Ovary (tissue), 9 donors: Measurements from ENCODE around the gene CYREN. TPM values are rescaled to one million over a fixed set of nuclear protein-coding genes. Genes with fewer than 3 reads are reported as not detected.

Experiments used
- DNase-seq, 5 donors: peaks; one replicate each; pipeline ENCODE4 v3.0.0-alpha.2; 2019 to 2020
- H3K27ac ChIP-seq, 2 donors: fragments of 200-600 bp; one replicate each; pipeline versions ENCODE4 v1.5.1 to v1.8.0; 2019 to 2022
- H3K27me3 ChIP-seq: fragments of 200-600 bp; one replicate; pipeline ENCODE4 v1.8.0; 2022
- H3K36me3 ChIP-seq: fragments of 200-600 bp; sonication (generic); one replicate; pipeline ENCODE4 v1.5.1; 2019
- H3K4me1 ChIP-seq: one replicate; pipeline ENCODE4 v1.8.1; 2013; ENCODE audit warnings: mild to moderate bottlenecking, moderate library complexity; ENCODE audit not compliant: insufficient read depth
- H3K4me3 ChIP-seq: fragments of 200-600 bp; sonication (generic); one replicate; pipeline ENCODE4 v1.5.1; 2017
- H3K9me3 ChIP-seq, 2 donors: fragments of 200-600 bp in 1 of 2; sonication (generic) in 1 of 2; one replicate each; pipeline versions ENCODE4 v1.5.1 to v1.8.1; 2013 to 2019; ENCODE audit warnings: mild to moderate bottlenecking in 1 of 2, moderate library complexity in 1 of 2
- CTCF ChIP-seq, 3 donors: fragments of 450-650 bp in 2 of 3; fragments of 200-600 bp in 1 of 3; IDR thresholded peaks; one replicate each; pipeline versions ENCODE4 v1.5.1 to v1.8.0; 2016 to 2022; ENCODE audit warnings: antibody characterized with exemption in 3 of 3, mild to moderate bottlenecking in 1 of 3
- EP300 ChIP-seq: sonication (generic); formaldehyde crosslinking; IDR thresholded peaks from one replicate; pipeline ENCODE4 v1.6.1; 2017; ENCODE audit warnings: antibody characterized with exemption
- POLR2A ChIP-seq: fragments of 450-650 bp; IDR thresholded peaks from one replicate; pipeline ENCODE4 v1.6.1; 2017; ENCODE audit warnings: antibody characterized with exemption, mild to moderate bottlenecking, moderate library complexity
- WGBS, 3 donors: extraction: QIAGEN DNeasy Blood & Tissue Kit in 1 of 3; methylation state at CpG; one replicate each; pipeline versions ENCODE4 v1.1.5 to v1.1.7; 2013 to 2017; 5-methylcytosine and 5-hydroxymethylcytosine counted together
- intact Hi-C, 4 donors: fragments of 100-400 bp; cut with DNase I; formaldehyde crosslinking; loops; one replicate each; pipeline versions ENCODE4 v1.11.0 to v1.15.1; 2022 to 2023
- polyA plus RNA-seq, 2 donors: library from polyadenylated mRNA; stranded (reverse); fragments of 200-250 nt in 1 of 2; fragments of 350-450 nt in 1 of 2; fragmentation: Illumina TruSeq in 1 of 2; extraction: RNeasy Lipid Tissue Mini Kit (QIAGEN cat#74804) in 1 of 2; gene quantifications; one replicate each; pipeline ENCODE4 v1.2.3, GENCODE V29; 2013 to 2014
- total RNA-seq, 7 donors: library from RNA; depleted of rRNA in 2 of 7; stranded (reverse); fragments of >200 nt in 2 of 7; fragmentation: NEBNext Ultra II Directional in 3 of 7; extraction: Animal tissue kit (Norgen Biotek cat#: 25700) in 3 of 7; gene quantifications; one replicate each; pipeline versions ENCODE4 v1.1.0 to v1.2.4, GENCODE V29; 2016 to 2023
- donor health status: DM: no; HTN: no; CAD: no; lungs with moderate emphysema.
- donor health status: DM: no; HTN: no; CAD: no.
- donor health status: Bipolar disorder and iron deficiency.
- donor health status: DM: yes; HTN: yes; CAD: no.
- donor health status: DM: no; HTN: no; CAD: no.
- donor health status: DM: yes; HTN: yes; CAD: no.

Gene CYREN
- total and polyA plus RNA-seq, 9 donors, result 21.1 to 54.2 (median 35.6) TPM

- no peaks in the 10 kb centered on the region for H3K27me3 ChIP-seq
- no peaks in the 10 kb centered on the region for H3K36me3 ChIP-seq
- peaks cover 6% of the 10 kb centered on the region for H3K4me1 ChIP-seq
- intact Hi-C loops, result no loop called here
- H3K9me3 ChIP-seq, result no peaks in the 10 kb centered on the region
- H3K27ac ChIP-seq, result no peak overlapping the region
- H3K4me3 ChIP-seq, result no peak overlapping the region
- DNase-seq, result no peak
- TF ChIP-seq CTCF (IDR thresholded peaks at IDR 0.05) (no peak), POLR2A (no peak), EP300 (no peak)
- whole genome bisulfite sequencing, 3 donors, result 93 to 100% (median 94%) methylated on average over 1 of the region's 1 CpG
Observed at GRCh38 chr7:135158141-135158655, 12.3 kb downstream of the CYREN start.

- no peaks in the 10 kb centered on the region for H3K9me3 ChIP-seq
- intact Hi-C loops, result no loop called here
- no peak for DNase-seq
- H3K27me3 ChIP-seq, result no peaks in the 10 kb centered on the region
- H3K4me1 ChIP-seq, result peaks cover 6% of the 10 kb centered on the region
- H3K4me3 ChIP-seq, result no peak overlapping the region
- TF ChIP-seq EP300 (no peak), POLR2A (no peak), CTCF (IDR thresholded peaks at IDR 0.05) (no peak)
- WGBS, 3 donors, result 89 to 94% (median 90%) methylated on average over 1 of the region's 1 CpG
- no peaks in the 10 kb centered on the region for H3K36me3 ChIP-seq
- no peak overlapping the region for H3K27ac ChIP-seq
Observed at GRCh38 chr7:135156290-135156689, 14.2 kb downstream of the CYREN start.

DNA sequence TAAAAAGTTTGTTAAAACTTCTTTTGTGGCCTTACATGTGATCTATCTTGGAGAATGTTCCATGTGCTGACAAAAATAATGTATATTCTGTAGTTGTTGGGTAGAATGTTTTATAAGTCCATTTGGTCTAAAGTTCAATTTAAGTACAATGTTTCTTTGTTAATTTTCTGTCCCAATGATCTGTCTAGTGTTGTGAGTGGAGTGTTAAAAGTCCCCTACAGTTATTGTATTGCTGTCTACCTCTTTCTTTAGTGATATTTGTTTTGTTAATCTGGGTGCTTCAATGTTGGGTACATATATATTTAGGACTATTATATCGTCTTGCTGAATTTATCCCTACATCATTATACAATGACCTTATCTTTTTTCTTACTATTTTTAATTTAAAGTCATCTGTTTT, 15.8 kb downstream of the CYREN start:
- no peak for TF ChIP-seq CTCF (IDR thresholded peaks at IDR 0.05)
- no peak for TF ChIP-seq EP300
- TF ChIP-seq POLR2A, result no peak
- 95 to 100% (median 96%) methylated on average over 1 of the region's 1 CpG for WGBS, 3 donors
- Histone ChIP-seq H3K4me3 (no peak overlapping the region), H3K27ac (no peak overlapping the region), H3K4me1 (peaks cover 2% of the 10 kb centered on the region), H3K27me3 (no peaks in the 10 kb centered on the region), H3K9me3 (no peaks in the 10 kb centered on the region), H3K36me3 (no peaks in the 10 kb centered on the region)
- DNase-seq, result no peak
- intact Hi-C loops, result no loop called here

DNA sequence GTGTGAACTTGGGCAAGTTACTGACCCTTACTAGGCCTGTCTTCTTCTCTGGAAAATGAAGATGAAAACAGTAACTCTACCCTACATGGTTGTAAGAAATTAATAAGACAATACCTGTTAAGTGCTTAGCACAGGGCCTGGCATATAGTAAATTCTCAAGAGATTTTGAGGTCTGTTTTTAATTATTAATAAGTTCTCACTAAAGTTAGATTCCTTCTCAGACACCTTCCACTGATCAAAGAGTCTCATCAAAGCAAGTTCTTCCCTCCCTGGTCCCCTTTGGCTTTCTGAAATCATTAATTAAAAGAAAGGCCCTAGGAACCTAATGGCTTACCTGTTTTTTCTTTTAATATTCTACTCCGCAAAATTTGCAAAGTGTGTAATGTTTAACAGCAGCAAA, 18.1 kb downstream of the CYREN start:
- H3K4me3 ChIP-seq, result no peak overlapping the region
- no peaks in the 10 kb centered on the region for H3K27me3 ChIP-seq
- intact Hi-C loops, result no loop called here
- H3K27ac ChIP-seq, result no peak overlapping the region
- TF ChIP-seq EP300, result no peak
- TF ChIP-seq POLR2A, result no peak
- TF ChIP-seq CTCF (IDR thresholded peaks at IDR 0.05), result no peak
- H3K9me3 ChIP-seq, result no peaks in the 10 kb centered on the region
- peaks cover 3% of the 10 kb centered on the region for H3K4me1 ChIP-seq
- H3K36me3 ChIP-seq, result no peaks in the 10 kb centered on the region
- DNase-seq, result no peak
- WGBS, 3 donors, result 92 to 98% (median 97%) methylated on average over 1 of the region's 1 CpG
